GM18870 (cell line): ENCODE results near the gene LFNG.
"Not testable (repeated sequence)": the region's sequence is repeated elsewhere in the genome, so short reads cannot be mapped to it uniquely, and the experiment has no call there.

Source experiments
- ATAC-seq: cut with Tn5 transposase; IDR thresholded peaks from one replicate; pipeline ENCODE4 v1.9.1; 2021; ENCODE audit warnings: moderate library complexity; ENCODE audit not compliant: unreplicated experiment

The LFNG gene

DNA sequence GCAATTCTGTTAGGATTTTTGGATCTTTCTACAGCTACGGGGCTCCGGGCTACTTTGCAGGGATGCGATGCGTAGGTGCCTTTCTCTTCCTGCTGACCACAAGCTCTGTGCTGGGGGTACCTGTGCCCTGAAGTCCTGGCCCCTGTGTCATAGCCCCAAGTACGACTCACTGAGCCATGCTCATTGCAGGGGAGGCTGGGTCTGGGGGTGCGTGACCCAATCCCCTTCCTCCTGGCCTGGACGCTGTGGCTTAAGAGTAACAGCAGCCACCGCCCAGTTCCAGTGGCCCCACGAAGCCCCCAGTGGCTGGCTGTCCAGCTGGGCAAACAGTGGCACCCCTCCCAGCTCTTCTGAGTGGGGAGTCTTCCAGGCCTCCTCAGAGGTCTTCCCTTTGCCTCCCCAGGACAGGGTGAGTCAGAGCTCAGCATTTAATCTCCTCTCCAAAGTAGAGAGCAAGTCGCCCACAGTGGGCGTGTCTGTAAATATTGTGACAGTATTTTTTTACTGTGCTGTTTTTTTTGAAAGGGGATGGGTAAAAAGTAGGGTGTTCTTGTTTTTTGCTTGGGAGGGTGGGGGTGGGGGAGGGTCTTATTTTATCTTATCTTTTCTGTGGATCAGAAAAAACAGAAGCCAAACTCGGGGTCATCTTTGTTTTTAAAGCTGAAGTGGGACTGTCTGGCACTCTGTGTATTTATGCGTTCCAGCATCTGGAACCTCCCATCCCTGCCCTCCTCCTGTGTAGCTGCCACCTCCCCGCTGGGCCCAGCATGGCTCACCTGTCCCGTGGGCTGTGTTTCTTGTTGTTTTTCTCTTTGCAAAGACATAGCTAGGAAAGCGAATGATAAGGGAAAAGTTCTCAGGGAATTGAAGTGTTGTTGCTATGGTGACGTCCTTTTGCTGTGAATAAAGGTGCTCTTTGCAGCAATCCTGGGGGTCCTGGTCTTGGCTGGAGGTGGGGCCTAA lies 8.2 kb downstream of the LFNG start:
- no peak for ATAC-seq

GRCh38 chr7:2528481-2529095 lies 9.0 kb downstream of the LFNG start:
- no peak for ATAC-seq

DNA sequence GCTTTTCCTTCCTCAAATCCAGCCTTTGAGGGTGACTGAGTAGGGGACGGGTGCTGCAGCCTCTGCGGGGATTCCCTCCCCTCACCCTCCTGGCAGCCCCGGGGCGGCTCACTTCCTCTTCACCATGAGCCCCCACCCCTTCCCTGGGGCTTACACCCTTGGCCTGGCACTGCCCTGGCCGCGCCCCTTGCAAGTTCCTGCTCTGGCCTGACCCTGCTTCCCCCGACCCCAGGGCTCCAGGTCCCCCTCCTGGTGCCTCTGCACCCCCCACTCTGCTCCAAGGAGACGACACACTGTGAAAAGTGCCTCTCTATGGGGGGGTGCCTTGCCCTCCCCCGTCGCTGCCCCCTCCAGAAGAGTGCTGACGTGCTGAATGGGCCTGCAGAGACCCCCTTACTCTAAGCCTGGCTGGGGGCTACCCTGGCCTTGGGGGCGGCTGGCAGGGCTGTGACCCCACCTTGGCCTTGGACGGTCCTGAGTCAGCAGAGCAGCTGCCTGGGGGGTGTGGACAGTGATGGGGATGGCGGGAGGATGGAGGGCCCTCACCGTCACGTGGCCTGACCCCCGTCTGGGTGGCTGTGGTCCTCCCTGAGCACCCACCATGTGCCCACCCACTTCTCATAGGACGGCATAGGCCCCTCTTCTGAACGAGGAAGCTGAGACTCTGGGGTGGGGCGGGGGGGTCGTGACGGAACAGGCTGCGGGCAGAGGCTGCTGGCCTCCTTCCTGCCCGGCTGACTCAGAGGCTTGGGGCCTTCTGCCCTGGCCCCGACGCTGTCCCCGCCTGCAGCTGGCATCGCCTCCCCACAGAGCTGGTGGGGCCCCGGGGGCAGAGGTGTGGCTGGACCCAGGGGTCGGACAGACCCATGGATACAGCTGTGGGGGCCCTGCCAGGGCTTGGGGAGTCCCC lies 9.8 kb downstream of the LFNG start:
- ATAC-seq: no peak

- ATAC-seq: no peak
Measured at GRCh38 chr7:2530071-2530987, 10.8 kb downstream of the LFNG start.

- ATAC-seq: not testable (repeated sequence)
Measured at GRCh38 chr7:2530994-2531795, 11.6 kb downstream of the LFNG start.

GRCh38 chr7:2531796-2532110 lies 12.2 kb downstream of the LFNG start:
- not testable (repeated sequence) for ATAC-seq

DNA sequence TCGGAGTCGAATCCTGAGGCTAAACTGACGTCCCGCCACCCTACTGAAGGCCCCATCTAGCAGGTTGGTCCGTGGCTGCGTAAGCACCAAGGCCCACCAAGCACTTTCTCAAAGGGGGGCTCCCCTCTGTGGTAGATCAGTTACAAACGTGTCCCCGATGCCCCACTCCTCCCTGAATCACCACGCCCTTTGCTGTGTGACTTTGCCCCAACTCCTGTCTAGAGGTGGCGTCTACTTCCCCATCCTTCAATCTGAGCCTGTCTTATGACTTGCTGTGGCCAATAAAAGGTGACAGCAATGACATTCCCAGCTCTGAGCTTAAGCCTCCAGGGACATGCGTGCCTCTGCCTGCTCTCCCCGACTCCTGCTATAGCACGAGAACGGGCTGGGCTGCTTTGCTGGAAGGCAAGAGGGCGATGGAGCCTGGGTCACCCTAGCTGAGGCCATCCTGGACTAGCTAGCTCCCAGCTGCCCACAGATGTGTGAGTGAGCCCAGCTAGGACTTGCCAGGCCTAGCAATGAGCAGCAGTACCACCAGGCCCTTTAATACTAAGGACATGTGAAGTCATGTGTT lies 12.7 kb downstream of the LFNG start:
- ATAC-seq: not testable (repeated sequence)

DNA sequence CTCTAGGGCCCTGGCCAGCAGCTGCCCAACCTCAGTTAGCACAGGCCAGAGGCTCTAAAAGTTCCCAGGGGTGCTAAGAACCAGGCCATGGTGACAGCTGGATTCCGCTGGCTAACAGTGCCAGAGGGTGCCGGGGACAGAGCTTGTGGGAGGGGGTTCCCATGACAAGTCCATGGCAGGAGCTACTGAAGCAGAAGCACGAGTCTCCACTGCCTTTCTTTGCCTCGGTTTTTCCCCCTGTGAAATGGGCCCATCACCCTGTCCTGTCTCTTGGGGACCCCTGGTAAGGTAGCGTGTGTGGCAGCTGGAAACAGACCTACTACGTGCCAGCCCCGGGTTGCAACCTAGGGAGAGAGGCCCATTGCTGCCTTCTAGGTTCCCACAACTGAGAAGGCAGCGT lies 13.2 kb downstream of the LFNG start:
- not testable (repeated sequence) for ATAC-seq

DNA sequence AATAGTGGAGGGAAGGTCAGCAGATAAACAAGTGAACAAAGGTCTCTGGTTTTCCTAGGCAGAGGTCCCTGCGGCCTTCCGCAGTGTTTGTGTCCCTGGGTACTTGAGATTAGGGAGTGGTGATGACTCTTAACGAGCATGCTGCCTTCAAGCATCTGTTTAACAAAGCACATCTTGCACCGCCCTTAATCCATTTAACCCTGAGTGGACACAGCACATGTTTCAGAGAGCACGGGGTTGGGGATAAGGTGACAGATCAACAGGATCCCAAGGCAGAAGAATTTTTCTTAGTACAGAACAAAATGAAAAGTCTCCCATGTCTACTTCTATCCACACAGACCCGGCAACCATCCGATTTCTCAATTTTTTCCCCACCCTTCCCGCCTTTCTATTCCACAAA lies 14.0 kb downstream of the LFNG start:
- not testable (repeated sequence) for ATAC-seq

DNA sequence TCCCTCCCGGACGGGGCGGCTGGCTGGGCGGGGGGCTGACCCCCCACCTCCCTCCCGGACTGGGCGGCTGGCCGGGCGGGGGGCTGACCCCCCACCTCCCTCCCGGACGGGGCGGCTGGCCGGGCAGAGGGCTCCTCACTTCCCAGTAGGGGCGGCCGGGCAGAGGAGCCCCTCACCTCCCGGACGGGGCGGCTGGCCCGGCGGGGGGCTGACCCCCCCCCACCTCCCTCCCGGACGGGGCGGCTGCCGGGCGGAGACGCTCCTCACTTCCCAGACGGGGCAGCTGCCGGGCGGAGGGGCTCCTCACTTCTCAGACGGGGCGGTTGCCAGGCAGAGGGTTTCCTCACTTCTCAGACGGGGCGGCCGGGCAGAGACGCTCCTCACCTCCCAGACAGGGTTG lies 14.6 kb downstream of the LFNG start:
- not testable (repeated sequence) for ATAC-seq

GRCh38 chr7:2535872-2536627 lies 16.5 kb downstream of the LFNG start:
- not testable (repeated sequence) for ATAC-seq

GRCh38 chr7:2537981-2538851 lies 18.6 kb downstream of the LFNG start:
- no peak for ATAC-seq

- ATAC-seq: no peak
Measured at GRCh38 chr7:2539031-2539911, 19.7 kb downstream of the LFNG start.

- ATAC-seq: no peak
Measured at GRCh38 chr7:2540133-2540532, 20.6 kb downstream of the LFNG start.

DNA sequence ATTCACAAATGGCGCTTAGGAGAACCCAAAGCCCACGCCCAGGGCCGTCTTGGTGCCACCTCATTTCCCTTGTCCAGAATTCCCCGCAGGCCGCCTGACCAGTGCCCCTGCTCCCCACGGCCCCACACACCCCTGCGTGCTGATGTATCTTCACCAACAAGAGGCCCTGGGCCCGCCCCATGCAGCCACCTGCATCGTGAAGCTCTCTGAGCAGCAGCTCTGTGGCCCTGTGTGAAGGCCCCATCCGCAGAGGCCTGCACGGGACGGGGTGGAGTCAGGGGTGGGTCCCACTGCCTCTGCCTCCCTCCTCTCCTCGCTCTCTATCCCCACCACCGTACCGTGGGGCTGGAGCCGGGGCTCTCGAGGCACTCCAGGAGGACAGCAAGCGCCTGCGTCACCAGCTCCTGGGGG lies 21.1 kb downstream of the LFNG start:
- no peak for ATAC-seq

DNA sequence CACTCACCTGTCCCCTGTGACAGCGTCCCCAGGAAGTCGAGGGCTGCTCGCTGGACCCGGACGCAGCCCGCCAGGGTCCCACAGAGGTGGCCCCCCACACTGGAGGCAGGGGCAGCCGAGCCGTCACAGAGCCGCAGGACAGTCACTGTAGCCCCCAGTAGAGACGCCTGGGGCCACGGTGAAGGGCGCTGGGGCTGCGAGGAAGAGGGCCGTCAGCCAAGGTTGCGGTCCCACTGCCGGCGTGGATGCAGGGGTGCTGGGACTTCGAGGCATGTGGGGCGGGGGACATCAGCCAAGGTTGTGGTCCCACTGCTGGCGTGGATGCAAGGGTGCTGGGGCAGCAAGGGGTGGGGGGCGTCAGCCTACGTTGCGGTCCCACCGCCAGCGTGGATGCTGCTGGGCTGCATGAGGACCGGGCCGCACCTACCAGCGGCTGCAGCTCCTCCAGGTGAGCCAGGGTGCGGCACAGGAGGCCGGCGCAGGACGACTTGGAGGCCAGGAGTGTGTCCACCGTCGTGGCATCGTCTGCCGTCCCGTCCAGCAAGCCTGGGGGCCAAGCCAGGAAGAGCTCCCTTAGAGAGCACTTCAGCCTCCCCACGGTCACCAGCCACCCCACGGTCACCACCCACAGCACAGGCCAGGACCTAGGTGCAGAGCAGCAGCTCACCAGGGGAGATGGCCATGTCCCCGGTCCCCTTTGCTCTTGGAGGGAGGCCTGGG lies 21.9 kb downstream of the LFNG start:
- no peak for ATAC-seq
